Gastrocnemius medialis (tissue), 4 donors: ENCODE measurements around the gene MAP3K4. TPM values are rescaled to one million over a fixed set of nuclear protein-coding genes. Genes with fewer than 3 reads are reported as not detected.

Experiments
- ATAC-seq, 2 donors: fragments of 150-250 bp; one replicate each; pipeline ENCODE4 v1.9.1; 2016
- DNase-seq, 2 donors: peaks; one replicate each; pipeline ENCODE4 v3.0.0-alpha.2; 2019
- H3K27ac ChIP-seq, 4 donors: fragments of 200-600 bp; sonication (generic); 1 replicate in 1 of 4; 2 replicates in 3 of 4; pipeline ENCODE4 v1.5.1; 2016 to 2018; ENCODE audit warnings: mild to moderate bottlenecking in 2 of 4, moderate library complexity in 1 of 4
- H3K27me3 ChIP-seq, 3 donors: fragments of 200-600 bp; sonication (generic) in 2 of 3; 1 replicate in 1 of 3; 2 replicates in 2 of 3; pipeline versions ENCODE4 v1.5.1 to v1.6.0; 2016 to 2019; ENCODE audit warnings: mild to moderate bottlenecking in 1 of 3, moderate library complexity in 1 of 3
- H3K36me3 ChIP-seq, 2 donors: fragments of 200-600 bp; sonication (generic) in 1 of 2; one replicate each; pipeline ENCODE4 v1.5.1; 2017 to 2018
- H3K4me1 ChIP-seq, 2 donors: fragments of 200-600 bp; sonication (generic) in 1 of 2; one replicate each; pipeline ENCODE4 v1.5.1; 2016 to 2017; ENCODE audit warnings: mild to moderate bottlenecking in 2 of 2
- H3K4me3 ChIP-seq, 4 donors: fragments of 200-600 bp; sonication (generic) in 3 of 4; 1 replicate in 1 of 4; 2 replicates in 3 of 4; pipeline ENCODE4 v1.5.1; 2016 to 2019; ENCODE audit warnings: mild to moderate bottlenecking in 2 of 4
- H3K9me3 ChIP-seq, 3 donors: fragments of 200-600 bp; sonication (generic) in 2 of 3; 1 replicate in 1 of 3; 2 replicates in 2 of 3; pipeline ENCODE4 v1.5.1; 2016 to 2019
- CTCF ChIP-seq, 5 experiments: fragments of 450-650 bp in 3 of 5; fragments of 200-600 bp in 2 of 5; sonication (generic) in 2 of 5; IDR thresholded peaks in 4 of 5; conservative IDR thresholded peaks in 1 of 5; 1 replicate in 4 of 5; 2 replicates in 1 of 5; pipeline ENCODE4 v1.5.1; 2016 to 2019; ENCODE audit warnings: antibody characterized with exemption in 5 of 5, mild to moderate bottlenecking in 3 of 5, moderate library complexity in 3 of 5
- POLR2A ChIP-seq, 2 donors: fragments of 450-650 bp; IDR thresholded peaks; one replicate each; pipeline ENCODE4 v1.6.1; 2017; ENCODE audit warnings: antibody characterized with exemption in 2 of 2, mild to moderate bottlenecking in 2 of 2, moderate library complexity in 2 of 2
- in situ Hi-C, 4 donors: fragments of 200-750 bp; cut with MboI; loops; one replicate each; pipeline versions ENCODE4 v1.15.0 to v1.8.0; 2017; ENCODE audit warnings: low sequenced_read_pairs in 4 of 4
- intact Hi-C: fragments of 100-400 bp; cut with DNase I; formaldehyde crosslinking; loops from one replicate; pipeline ENCODE4 v1.15.1; 2023; ENCODE audit warnings: low total_unique reads
- total RNA-seq, 4 donors: library from RNA; depleted of rRNA; stranded (reverse); fragments of >200 nt; gene quantifications; one replicate each; pipeline versions ENCODE4 v1.1.0 to v1.2.3, GENCODE V29; 2016

MAP3K4 gene
- total RNA-seq, 4 donors from 2014 or later: 17.4 to 28.1 (median 23.6) TPM

- Histone ChIP-seq H3K4me1 (no peaks in the 10 kb centered on the region), H3K27ac (no peak overlapping the region), H3K9me3 (no peaks in the 10 kb centered on the region), H3K36me3 (no peaks in the 10 kb centered on the region), H3K4me3 (no peak overlapping the region), H3K27me3 (no peaks in the 10 kb centered on the region)
- in situ Hi-C loops: no loop called here
- no peak for DNase-seq
- intact Hi-C loops: loop anchor here (5.0 kb wide), 1 partner anchor 231 kb away; no protein-coding TSS in a partner anchor
- TF ChIP-seq CTCF (IDR thresholded peaks at IDR 0.05 in 4 of 5, conservative IDR thresholded peaks at IDR 0.05 in 1 of 5) (no peak), POLR2A (IDR thresholded peaks at IDR 0.05) (no peak)
- ATAC-seq: no peak
Observed at GRCh38 chr6:161141173-161141572, 149.6 kb downstream of the MAP3K4 start.

GRCh38 chr6:161142957-161143296 is 151.4 kb downstream of the MAP3K4 start:
- Histone ChIP-seq H3K4me1 (no peaks in the 10 kb centered on the region), H3K27me3 (no peaks in the 10 kb centered on the region), H3K27ac (no peak overlapping the region), H3K4me3 (no peak overlapping the region), H3K36me3 (no peaks in the 10 kb centered on the region), H3K9me3 (no peaks in the 10 kb centered on the region)
- intact Hi-C loops (loop anchor here (5.0 kb wide), 1 partner anchor 229 kb away; no protein-coding TSS in a partner anchor), in situ Hi-C loops (no loop called here)
- no peak for ATAC-seq
- DNase-seq: no peak
- no peak for TF ChIP-seq CTCF (IDR thresholded peaks at IDR 0.05 in 4 of 5, conservative IDR thresholded peaks at IDR 0.05 in 1 of 5)
- no peak for TF ChIP-seq POLR2A (IDR thresholded peaks at IDR 0.05)

GRCh38 chr6:161143663-161144430 is 152.3 kb downstream of the MAP3K4 start:
- in situ Hi-C loops: no loop called here
- H3K36me3 ChIP-seq: no peaks in the 10 kb centered on the region
- intact Hi-C loops: loop anchor here (5.0 kb wide), 1 partner anchor 228 kb away; no protein-coding TSS in a partner anchor

GRCh38 chr6:161150136-161150535 is 158.6 kb downstream of the MAP3K4 start:
- H3K27ac ChIP-seq: no peak overlapping the region
- H3K27me3 ChIP-seq: no peaks in the 10 kb centered on the region
- H3K36me3 ChIP-seq: no peaks in the 10 kb centered on the region
- in situ Hi-C loops (no loop called here), intact Hi-C loops (no loop called here)
- DNase-seq (no peak), ATAC-seq (no peak)
- TF ChIP-seq POLR2A (IDR thresholded peaks at IDR 0.05) (no peak), CTCF (IDR thresholded peaks at IDR 0.05 in 4 of 5, conservative IDR thresholded peaks at IDR 0.05 in 1 of 5) (no peak)
- H3K4me3 ChIP-seq: no peak overlapping the region
- no peaks in the 10 kb centered on the region for H3K4me1 ChIP-seq
- no peaks in the 10 kb centered on the region for H3K9me3 ChIP-seq

More at GRCh38 chr6:161143663-161144430, 152.3 kb downstream of the MAP3K4 start:
- Histone ChIP-seq H3K4me1 (no peaks in the 10 kb centered on the region), H3K27me3 (no peaks in the 10 kb centered on the region), H3K9me3 (no peaks in the 10 kb centered on the region), H3K27ac (no peak overlapping the region), H3K4me3 (no peak overlapping the region)
- no peak for ATAC-seq
- DNase-seq: no peak
- TF ChIP-seq POLR2A (IDR thresholded peaks at IDR 0.05): no peak

GRCh38 chr6:161150566-161150965 is 159.0 kb downstream of the MAP3K4 start:
- Histone ChIP-seq H3K4me1 (no peaks in the 10 kb centered on the region), H3K4me3 (no peak overlapping the region), H3K27ac (no peak overlapping the region), H3K9me3 (no peaks in the 10 kb centered on the region), H3K36me3 (no peaks in the 10 kb centered on the region), H3K27me3 (no peaks in the 10 kb centered on the region)
- in situ Hi-C loops (no loop called here), intact Hi-C loops (no loop called here)
- ATAC-seq: no peak
- DNase-seq: no peak
- TF ChIP-seq POLR2A (IDR thresholded peaks at IDR 0.05) (no peak), CTCF (IDR thresholded peaks at IDR 0.05 in 4 of 5, conservative IDR thresholded peaks at IDR 0.05 in 1 of 5) (no peak)
